Liver (tissue), 9 donors: ENCODE measurements around the gene RAPGEF2. TPM values are rescaled to one million over a fixed set of nuclear protein-coding genes. Genes with fewer than 3 reads are reported as not detected.

Experiments used
- DNase-seq: peaks from one replicate; pipeline ENCODE4 v3.0.0-alpha.2; 2017; ENCODE audit warnings: low spot score
- H3K27ac ChIP-seq, 2 donors: one replicate each; pipeline ENCODE4 v1.7.0; 2013; ENCODE audit warnings: inconsistent platforms in 2 of 2, low read length in 2 of 2, control low read depth in 1 of 2, low read depth in 1 of 2, mild to moderate bottlenecking in 1 of 2
- H3K27me3 ChIP-seq, 4 donors: one replicate each; pipeline versions ENCODE4 v1.6.1 to v1.7.0; 2013; ENCODE audit warnings: low read length in 3 of 4, inconsistent platforms in 1 of 4, mild to moderate bottlenecking in 1 of 4, moderate library complexity in 1 of 4; ENCODE audit not compliant: control insufficient read depth in 4 of 4, insufficient read depth in 4 of 4
- H3K36me3 ChIP-seq, 4 donors: one replicate each; pipeline versions ENCODE4 v1.6.1 to v1.7.0; 2013; ENCODE audit warnings: low read length in 3 of 4, mild to moderate bottlenecking in 3 of 4, low read depth in 1 of 4, moderate library complexity in 1 of 4; ENCODE audit not compliant: control insufficient read depth in 4 of 4, insufficient read depth in 3 of 4
- H3K4me1 ChIP-seq, 4 donors: one replicate each; pipeline versions ENCODE4 v1.6.1 to v1.7.0; 2013; ENCODE audit warnings: low read length in 3 of 4, mild to moderate bottlenecking in 3 of 4, moderate library complexity in 1 of 4; ENCODE audit not compliant: control insufficient read depth in 4 of 4, insufficient read depth in 4 of 4
- H3K4me3 ChIP-seq, 3 donors: one replicate each; pipeline versions ENCODE4 v1.6.1 to v1.7.0; 2013; ENCODE audit warnings: low read length in 3 of 3, control low read depth in 1 of 3, low read depth in 1 of 3, mild to moderate bottlenecking in 1 of 3
- H3K9ac ChIP-seq, 2 donors: one replicate each; pipeline ENCODE4 v1.7.0; 2013; ENCODE audit warnings: low read length in 2 of 2, mild to moderate bottlenecking in 2 of 2, moderate library complexity in 2 of 2, control low read depth in 1 of 2, low read depth in 1 of 2
- H3K9me3 ChIP-seq, 4 donors: one replicate each; pipeline versions ENCODE4 v1.6.1 to v1.7.0; 2013; ENCODE audit warnings: low read length in 3 of 4; ENCODE audit not compliant: control insufficient read depth in 4 of 4
- ATF3 ChIP-seq: IDR thresholded peaks from 2 replicates; pipeline ENCODE4 v1.6.1; 2016; ENCODE audit warnings: antibody characterized with exemption
- CTCF ChIP-seq: fragments of 150-350 bp; IDR thresholded peaks from 2 replicates; pipeline ENCODE4 v1.5.1; 2017; ENCODE audit warnings: improper control_type of control experiment, low read depth, low read length; ENCODE audit not compliant: missing input control
- EGR1 ChIP-seq, 2 donors: IDR thresholded peaks; 2 replicates each; pipeline ENCODE4 v1.6.1; 2016 to 2018; ENCODE audit warnings: antibody characterized with exemption in 2 of 2, low read depth in 2 of 2
- FOXA1 ChIP-seq: IDR thresholded peaks from 2 replicates; pipeline ENCODE4 v1.6.1; 2016; ENCODE audit warnings: antibody characterized with exemption
- GABPA ChIP-seq, 2 donors: IDR thresholded peaks in 1 of 2; conservative IDR thresholded peaks in 1 of 2; 2 replicates each; pipeline ENCODE4 v1.6.1; 2016; ENCODE audit warnings: antibody characterized with exemption in 2 of 2, mild to moderate bottlenecking in 1 of 2, moderate library complexity in 1 of 2
- HNF4A ChIP-seq, 2 donors: conservative IDR thresholded peaks; 2 replicates each; pipeline ENCODE4 v1.6.1; 2016; ENCODE audit warnings: antibody characterized with exemption in 2 of 2, mild to moderate bottlenecking in 2 of 2
- HNF4G ChIP-seq: IDR thresholded peaks from 2 replicates; pipeline ENCODE4 v1.6.1; 2016; ENCODE audit warnings: antibody characterized with exemption
- JUND ChIP-seq, 2 donors: IDR thresholded peaks; 2 replicates each; pipeline ENCODE4 v1.6.1; 2016; ENCODE audit warnings: antibody characterized with exemption in 2 of 2
- MAX ChIP-seq: IDR thresholded peaks from 2 replicates; pipeline ENCODE4 v1.6.1; 2016; ENCODE audit warnings: antibody characterized with exemption
- NR2F2 ChIP-seq: IDR thresholded peaks from 2 replicates; pipeline ENCODE4 v1.6.1; 2016; ENCODE audit warnings: antibody characterized with exemption
- RAD21 ChIP-seq, 2 donors: IDR thresholded peaks; 2 replicates each; pipeline ENCODE4 v1.6.1; 2016; ENCODE audit warnings: antibody characterized with exemption in 2 of 2, mild to moderate bottlenecking in 2 of 2
- REST ChIP-seq: IDR thresholded peaks from 2 replicates; pipeline ENCODE4 v1.6.1; 2016; ENCODE audit warnings: antibody characterized with exemption, mild to moderate bottlenecking
- RXRA ChIP-seq, 2 donors: IDR thresholded peaks; 2 replicates each; pipeline ENCODE4 v1.6.1; 2017 to 2018; ENCODE audit warnings: antibody characterized with exemption in 2 of 2, mild to moderate bottlenecking in 1 of 2
- SP1 ChIP-seq: IDR thresholded peaks from 2 replicates; pipeline ENCODE4 v1.6.1; 2018; ENCODE audit warnings: antibody characterized with exemption, mild to moderate bottlenecking
- TAF1 ChIP-seq: conservative IDR thresholded peaks from 2 replicates; pipeline ENCODE4 v1.6.1; 2016; ENCODE audit warnings: antibody characterized with exemption, mild to moderate bottlenecking
- YY1 ChIP-seq: IDR thresholded peaks from 2 replicates; pipeline ENCODE4 v1.6.1; 2016; ENCODE audit warnings: antibody characterized with exemption, mild to moderate bottlenecking
- ZBTB33 ChIP-seq: IDR thresholded peaks from 2 replicates; pipeline ENCODE4 v1.6.1; 2016; ENCODE audit warnings: antibody characterized with exemption
- WGBS: extraction: QIAGEN DNeasy Blood & Tissue Kit; methylation state at CpG from one replicate; pipeline ENCODE4 v1.1.7; 2013; 5-methylcytosine and 5-hydroxymethylcytosine counted together
- polyA plus RNA-seq, 2 donors: library from polyadenylated mRNA; stranded (reverse) in 1 of 2; unstranded in 1 of 2; fragments of 200-250 nt in 1 of 2; fragments of >200 nt in 1 of 2; fragmentation: Nextera tagmentation in 1 of 2; extraction: Ambion mirVana in 1 of 2; gene quantifications; one replicate each; pipeline versions ENCODE4 v1.2.1 to v1.2.3, GENCODE V29; 2013 to 2015
- total RNA-seq, 2 donors: library from RNA; depleted of rRNA; stranded (reverse); fragments of >200 nt; gene quantifications; one replicate each; pipeline ENCODE4 v1.2.3, GENCODE V29; 2014
- donor health status: healthy.
- donor health status: healthy.
- donor health status: healthy.
- donor health status: healthy.
- donor health status: healthy.

Gene RAPGEF2
- total and polyA plus RNA-seq, 4 donors = 7.3 to 90.4 (median 32.2) TPM

GRCh38 chr4:159101988-159102621, 774 bp upstream of the RAPGEF2 start:
- Histone ChIP-seq H3K27ac (peak overlapping the region; percentile 29 to 76), H3K9me3 (no peaks in the 10 kb centered on the region), H3K36me3 (no peaks in the 10 kb centered on the region), H3K4me3 (peak overlapping the region; percentile 49 to 98 (median 68)), H3K4me1 (peaks cover 0 to 27% (median 20%) of the 10 kb centered on the region in 4 donors), H3K9ac (peak overlapping the region; percentile 49 to 55), H3K27me3 (no peaks in the 10 kb centered on the region)
- no peak for DNase-seq
- TF ChIP-seq ZBTB33 (no peak), TAF1 (no peak), RXRA (IDR thresholded peaks at IDR 0.05) (no peak), SP1 (no peak), CTCF (no peak), RAD21 (IDR thresholded peaks at IDR 0.05) (no peak), ATF3 (no peak)
- 45% methylated on average over 14 of the region's 14 CpGs for WGBS

- no peaks in the 10 kb centered on the region for H3K9me3 ChIP-seq
- peak overlapping the region in 1 of 2 donors; percentile 66 for H3K9ac ChIP-seq
- H3K4me1 ChIP-seq = peaks cover under 1 to 30% (median 22%) of the 10 kb centered on the region in 4 donors
- DNase-seq = peak; percentile 72
- no peaks in the 10 kb centered on the region for H3K27me3 ChIP-seq
- WGBS = under 1% methylated on average over 72 of the region's 72 CpGs
- H3K36me3 ChIP-seq = no peaks in the 10 kb centered on the region
- TF ChIP-seq CTCF = no peak
- TF ChIP-seq HNF4G = no peak
- TF ChIP-seq ATF3 = no peak
- TF ChIP-seq MAX = no peak
- no peak for TF ChIP-seq RXRA (IDR thresholded peaks at IDR 0.05)
- TF ChIP-seq GABPA (IDR thresholded peaks at IDR 0.05 in 1 of 2, conservative IDR thresholded peaks at IDR 0.05 in 1 of 2) = no peak
- no peak for TF ChIP-seq TAF1
- TF ChIP-seq RAD21 (IDR thresholded peaks at IDR 0.05) = no peak
- no peak for TF ChIP-seq SP1
- TF ChIP-seq EGR1 (IDR thresholded peaks at IDR 0.05; ENCODE audit: low read depth in 2 of 2) = no peak
- TF ChIP-seq FOXA1 = no peak
- no peak for TF ChIP-seq YY1
- TF ChIP-seq NR2F2 = no peak
- TF ChIP-seq HNF4A (conservative IDR thresholded peaks at IDR 0.05) = no peak
- TF ChIP-seq REST = no peak
- no peak for TF ChIP-seq ZBTB33
- TF ChIP-seq JUND (IDR thresholded peaks at IDR 0.05) = no peak
- peak overlapping the region; percentile 59 to 98 (median 89) for H3K4me3 ChIP-seq
- peak overlapping the region; percentile 87 to 90 for H3K27ac ChIP-seq
Measured at GRCh38 chr4:159103384-159103990, 608 bp downstream of the RAPGEF2 start.
